ENCODE measurements around the gene AADACL2.

GRCh38 chr3:151732861-151733260, 866 bp upstream of the AADACL2 start:
- TF ChIP-seq NFIC (IDR thresholded peaks at IDR 0.05) (no peak), CEBPB (IDR thresholded peaks at IDR 0.05) (no peak), EP300 (IDR thresholded peaks at IDR 0.05; ENCODE audit: borderline replicate concordance) (no peak), RAD21 (IDR thresholded peaks at IDR 0.05; ENCODE audit: low read depth) (no peak), USF1 (IDR thresholded peaks at IDR 0.05) (no peak), MAX (IDR thresholded peaks at IDR 0.05) (no peak), REST (IDR thresholded peaks at IDR 0.05; ENCODE audit: low read depth) (no peak), CREB1 (IDR thresholded peaks at IDR 0.05; ENCODE audit: low read depth) (no peak), YY1 (IDR thresholded peaks at IDR 0.05; ENCODE audit: low read depth) (no peak), ZBTB7A (IDR thresholded peaks at IDR 0.05; ENCODE audit: low read depth) (no peak), EGR1 (IDR thresholded peaks at IDR 0.05) (no peak), TCF12 (IDR thresholded peaks at IDR 0.05; ENCODE audit: low read depth) (no peak)

All from Ishikawa (cell line).